Fibroblast of villous mesenchyme (primary cell): ENCODE data around the gene NFASC. TPM values are rescaled to one million over a fixed set of nuclear protein-coding genes. Genes with fewer than 3 reads are reported as not detected.

ENCODE experiments used
- DNase-seq: peaks from one replicate; pipeline ENCODE4 v3.0.0-alpha.2; 2010; ENCODE audit warnings: low read depth
- H3K4me3 ChIP-seq: 2 replicates; pipeline ENCODE4 v1.5.1; 2011; ENCODE audit warnings: low read depth, mild to moderate bottlenecking, low read length
- total RNA-seq: library from RNA; depleted of rRNA; stranded (reverse); fragments of >200 nt; gene quantifications from 2 replicates; pipeline ENCODE4 v1.2.3, GENCODE V29; 2012
- TF ChIP-seq, protein P1 (sequence below): IDR thresholded peaks from 2 replicates; pipeline ENCODE4 v1.5.1; 2012; ENCODE audit warnings: low read depth, mild to moderate bottlenecking, low read length; ENCODE audit not compliant: insufficient read depth

NFASC gene
- total RNA-seq, 1 donor = 1.7 TPM

DNA sequence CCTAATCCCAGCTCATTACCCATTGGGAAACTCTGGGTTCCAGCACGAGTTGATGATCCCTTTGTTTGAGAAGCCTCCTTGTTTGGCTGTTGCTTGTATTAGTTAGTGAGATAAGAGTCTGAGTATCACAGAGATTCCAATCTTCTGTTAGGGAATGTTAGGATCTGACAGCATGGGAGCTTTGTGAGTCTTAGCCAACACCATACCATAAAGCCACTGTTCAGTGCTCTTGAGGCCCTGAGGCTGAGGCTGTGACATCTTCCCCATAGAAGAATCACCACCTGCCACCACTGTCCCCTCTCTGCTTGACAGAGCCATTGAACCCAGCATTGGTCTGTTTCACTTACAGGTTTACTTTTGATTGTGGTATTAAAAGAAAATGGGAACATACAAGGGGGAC, 29.3 kb upstream of the NFASC start:
- TF ChIP-seq, protein P1, sequence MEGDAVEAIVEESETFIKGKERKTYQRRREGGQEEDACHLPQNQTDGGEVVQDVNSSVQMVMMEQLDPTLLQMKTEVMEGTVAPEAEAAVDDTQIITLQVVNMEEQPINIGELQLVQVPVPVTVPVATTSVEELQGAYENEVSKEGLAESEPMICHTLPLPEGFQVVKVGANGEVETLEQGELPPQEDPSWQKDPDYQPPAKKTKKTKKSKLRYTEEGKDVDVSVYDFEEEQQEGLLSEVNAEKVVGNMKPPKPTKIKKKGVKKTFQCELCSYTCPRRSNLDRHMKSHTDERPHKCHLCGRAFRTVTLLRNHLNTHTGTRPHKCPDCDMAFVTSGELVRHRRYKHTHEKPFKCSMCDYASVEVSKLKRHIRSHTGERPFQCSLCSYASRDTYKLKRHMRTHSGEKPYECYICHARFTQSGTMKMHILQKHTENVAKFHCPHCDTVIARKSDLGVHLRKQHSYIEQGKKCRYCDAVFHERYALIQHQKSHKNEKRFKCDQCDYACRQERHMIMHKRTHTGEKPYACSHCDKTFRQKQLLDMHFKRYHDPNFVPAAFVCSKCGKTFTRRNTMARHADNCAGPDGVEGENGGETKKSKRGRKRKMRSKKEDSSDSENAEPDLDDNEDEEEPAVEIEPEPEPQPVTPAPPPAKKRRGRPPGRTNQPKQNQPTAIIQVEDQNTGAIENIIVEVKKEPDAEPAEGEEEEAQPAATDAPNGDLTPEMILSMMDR = no peak
- no peak for DNase-seq
- H3K4me3 ChIP-seq = no peak overlapping the region

DNA sequence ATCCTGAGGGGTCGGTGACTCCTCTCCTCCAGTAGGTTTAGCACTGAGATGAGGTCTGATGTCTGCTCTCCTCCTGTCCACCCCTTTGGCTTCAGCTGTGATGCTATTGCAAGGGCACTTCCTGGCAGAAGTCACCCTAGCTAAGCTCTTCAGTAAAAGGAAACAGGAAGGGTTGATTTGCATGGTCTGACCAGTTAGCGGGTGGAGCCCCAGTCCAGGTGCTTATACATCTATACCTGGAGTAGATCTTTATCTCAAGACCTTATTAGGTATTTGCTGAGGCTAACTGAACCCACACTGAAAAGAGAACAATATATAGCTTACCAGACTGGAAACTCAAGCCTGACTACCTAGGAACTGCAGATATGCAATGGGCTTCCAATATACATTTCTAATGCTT, 28.9 kb upstream of the NFASC start:
- TF ChIP-seq, protein P1 = no peak
- no peak overlapping the region for H3K4me3 ChIP-seq

DNA sequence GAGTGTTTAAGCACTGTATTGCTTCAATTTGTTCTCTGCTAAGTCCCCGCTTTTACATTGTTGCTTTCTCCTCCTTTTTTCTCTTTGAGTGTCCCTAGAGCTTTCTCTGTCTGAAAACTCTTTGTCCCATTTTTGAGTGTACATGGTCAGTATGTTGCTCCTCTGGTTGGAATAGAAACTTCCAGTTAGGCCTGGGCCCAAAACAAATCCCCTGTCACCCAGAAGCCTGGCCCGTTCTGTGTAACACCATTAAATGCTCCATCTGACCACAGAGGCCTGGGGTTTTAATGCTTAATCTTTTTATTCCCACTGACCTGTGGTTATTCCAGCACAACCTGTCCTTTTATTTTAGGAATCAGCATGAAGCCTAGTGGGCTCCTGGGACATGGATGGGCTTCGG, 28.3 kb upstream of the NFASC start:
- H3K4me3 ChIP-seq = no peak overlapping the region
- TF ChIP-seq, protein P1 = no peak

More for the DNA sequence above, 28.9 kb upstream of the NFASC start:
- no peak for DNase-seq

DNA sequence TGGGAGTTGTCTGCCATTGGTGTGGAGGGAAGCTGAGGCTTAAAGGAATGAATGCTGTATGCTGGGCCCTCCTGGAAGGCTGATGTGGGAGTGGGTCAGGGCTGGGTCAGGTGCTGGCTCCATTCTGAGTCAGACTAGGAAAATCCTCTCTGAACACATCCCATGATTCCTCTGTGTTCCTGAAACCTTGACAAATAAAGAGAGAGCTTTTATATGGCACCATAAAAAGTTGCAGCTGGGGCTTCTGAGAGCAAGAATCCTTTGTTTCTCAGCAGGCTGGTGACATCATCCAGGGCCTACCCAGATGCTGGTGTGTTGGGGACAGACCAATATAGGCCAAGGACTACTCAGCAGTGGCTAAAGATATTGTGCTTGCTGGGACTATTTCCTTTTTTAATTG, 27.8 kb upstream of the NFASC start:
- no peak overlapping the region for H3K4me3 ChIP-seq
- TF ChIP-seq, protein P1 = no peak
- no peak for DNase-seq

More for the DNA sequence above, 28.3 kb upstream of the NFASC start:
- no peak for DNase-seq

DNA sequence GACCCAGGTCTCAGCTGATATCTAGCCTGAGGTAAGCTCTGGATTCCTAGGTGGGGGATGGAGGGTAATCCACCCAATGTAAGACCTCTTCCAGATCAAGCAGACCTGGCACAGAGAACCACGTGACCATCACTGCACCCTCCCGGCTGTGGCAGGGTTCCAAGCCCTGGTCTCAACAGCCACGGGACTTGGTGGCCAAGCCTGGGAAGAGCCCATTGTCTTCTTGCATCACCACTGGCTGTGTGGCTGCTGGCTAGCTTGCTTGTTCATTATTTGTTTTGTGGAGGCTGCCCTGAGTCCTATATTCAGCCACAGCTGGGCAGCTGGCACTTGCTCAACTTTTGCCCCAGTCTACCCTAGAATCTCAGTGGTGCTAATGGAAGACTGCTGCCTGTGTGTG, 24.1 kb upstream of the NFASC start:
- TF ChIP-seq, protein P1 = no peak
- DNase-seq = no peak

DNA sequence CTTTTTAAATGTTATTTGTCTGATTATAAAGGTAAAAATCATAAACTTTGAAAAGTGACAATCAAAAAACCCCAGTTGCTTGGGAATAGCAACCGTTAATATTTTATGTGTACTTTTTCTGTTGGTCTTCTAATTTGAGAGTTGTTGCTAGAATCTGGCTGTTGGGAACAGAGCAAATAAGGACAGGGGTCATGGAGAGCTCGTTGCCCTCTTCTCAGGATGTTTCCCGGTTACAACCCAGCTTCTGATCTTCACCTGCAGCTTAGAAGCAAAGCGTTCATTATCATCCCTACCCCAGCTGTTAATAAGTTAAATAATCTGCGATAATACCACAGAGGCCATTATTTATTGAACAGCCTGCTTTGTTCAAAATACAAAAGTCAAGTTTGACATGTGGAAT, 22.1 kb upstream of the NFASC start:
- DNase-seq = no peak
- TF ChIP-seq, protein P1 = no peak
- no peak overlapping the region for H3K4me3 ChIP-seq

More for the DNA sequence above, 24.1 kb upstream of the NFASC start:
- H3K4me3 ChIP-seq = no peak overlapping the region

DNA sequence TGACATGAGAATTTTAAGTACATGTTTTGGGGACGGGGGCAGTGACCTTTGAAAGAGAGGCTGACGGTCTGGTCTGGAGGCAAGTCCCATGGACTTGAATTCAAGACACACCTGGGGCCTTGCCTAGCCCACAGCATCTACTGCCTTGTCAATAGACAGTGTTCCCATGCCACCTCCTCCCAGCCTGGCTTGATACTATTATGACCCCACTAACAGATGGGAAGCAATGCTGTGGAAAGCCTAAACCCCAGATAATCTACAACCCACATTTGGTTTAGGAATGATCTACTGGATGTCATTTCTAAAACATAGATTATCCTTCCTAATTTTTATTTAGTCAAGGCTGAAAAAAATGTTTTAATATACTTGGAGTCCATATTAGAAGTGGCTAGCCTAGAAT, 17.8 kb upstream of the NFASC start:
- no peak overlapping the region for H3K4me3 ChIP-seq
- DNase-seq = no peak
- TF ChIP-seq, protein P1 = no peak
